ENCODE results near the gene TLR10. TPM values are rescaled to one million over a fixed set of nuclear protein-coding genes. Genes with fewer than 3 reads are reported as not detected.

Gene TLR10
- polyA plus RNA-seq, 1 experiment = not detected

GRCh38 chr4:38823766-38824165 is 41.0 kb upstream of the TLR10 start:
- ChIA-PET POLR2A (no interaction called here), CTCF (no interaction called here)
- peaks cover 2% of the 10 kb centered on the region; the same call in 1 of the 2 replicates for H3K27me3 ChIP-seq (ENCODE audit: control insufficient read depth, insufficient read depth, low read length)
- no peaks in the 10 kb centered on the region for H3K36me3 ChIP-seq (ENCODE audit: control insufficient read depth, insufficient read depth, low read length)
- no peak for DNase-seq (ENCODE audit: low read depth)
- no peak for TF ChIP-seq CTCF (IDR thresholded peaks at IDR 0.05; ENCODE audit: insufficient read depth, low read depth, low read length)
- H3K4me3 ChIP-seq (ENCODE audit: low read depth, low read length) = no peak overlapping the region

GRCh38 chr4:38822748-38823303 is 40.0 kb upstream of the TLR10 start:
- H3K27me3 ChIP-seq (ENCODE audit: control insufficient read depth, insufficient read depth, low read length) = peaks cover 2% of the 10 kb centered on the region; the same call in 1 of the 2 replicates
- no peak overlapping the region for H3K4me3 ChIP-seq (ENCODE audit: low read depth, low read length)
- TF ChIP-seq CTCF (IDR thresholded peaks at IDR 0.05; ENCODE audit: insufficient read depth, low read depth, low read length) = no peak
- POLR2A ChIA-PET = no interaction called here
- DNase-seq (ENCODE audit: low read depth) = no peak
- no peaks in the 10 kb centered on the region for H3K36me3 ChIP-seq (ENCODE audit: control insufficient read depth, insufficient read depth, low read length)
- CTCF ChIA-PET = no interaction called here

GRCh38 chr4:38821739-38822138 is 38.9 kb upstream of the TLR10 start:
- no peaks in the 10 kb centered on the region for H3K36me3 ChIP-seq (ENCODE audit: control insufficient read depth, insufficient read depth, low read length)
- no peak overlapping the region for H3K4me3 ChIP-seq (ENCODE audit: low read depth, low read length)
- CTCF ChIA-PET = interaction anchor here (0.6 to 1.3 kb wide), 2 partner anchors 9 to 96 kb away, joined by 3 read pairs; no protein-coding TSS in a partner anchor
- DNase-seq (ENCODE audit: low read depth) = no peak
- POLR2A ChIA-PET = no interaction called here
- TF ChIP-seq CTCF (IDR thresholded peaks at IDR 0.05; ENCODE audit: insufficient read depth, low read depth, low read length) = no peak
- peaks cover 2% of the 10 kb centered on the region; the same call in 1 of the 2 replicates for H3K27me3 ChIP-seq (ENCODE audit: control insufficient read depth, insufficient read depth, low read length)

- no peak for TF ChIP-seq CTCF (IDR thresholded peaks at IDR 0.05; ENCODE audit: insufficient read depth, low read depth, low read length)
- Histone ChIP-seq H3K27me3 (ENCODE audit: control insufficient read depth, insufficient read depth, low read length) (peaks cover 2% of the 10 kb centered on the region; the same call in 1 of the 2 replicates), H3K36me3 (ENCODE audit: control insufficient read depth, insufficient read depth, low read length) (no peaks in the 10 kb centered on the region), H3K4me3 (ENCODE audit: low read depth, low read length) (no peak overlapping the region)
- DNase-seq (ENCODE audit: low read depth) = no peak
- CTCF ChIA-PET = no interaction called here
- POLR2A ChIA-PET = no interaction called here
These were observed 37.7 kb upstream of the TLR10 start for GRCh38 chr4:38820329-38821061.

GRCh38 chr4:38819569-38819968 is 36.8 kb upstream of the TLR10 start:
- H3K4me3 ChIP-seq (ENCODE audit: low read depth, low read length) = no peak overlapping the region
- POLR2A ChIA-PET = no interaction called here
- DNase-seq (ENCODE audit: low read depth) = no peak
- H3K27me3 ChIP-seq (ENCODE audit: control insufficient read depth, insufficient read depth, low read length) = peaks cover 7% of the 10 kb centered on the region
- H3K36me3 ChIP-seq (ENCODE audit: control insufficient read depth, insufficient read depth, low read length) = no peaks in the 10 kb centered on the region
- no peak for TF ChIP-seq CTCF (IDR thresholded peaks at IDR 0.05; ENCODE audit: insufficient read depth, low read depth, low read length)
- CTCF ChIA-PET = interaction anchor here (1.0 kb wide), 1 partner anchor 60 kb away, joined by 3 read pairs; no protein-coding TSS in a partner anchor
